NCI-H82 treated with DMSO at 0.1 percent for 48 hours (cell line): ENCODE data around the gene ADK.

Source experiments
- DNase-seq: peaks from one replicate; lab custom pipeline; 2025; ENCODE audit not compliant: unreplicated experiment; lab: John Stamatoyannopoulos, UW

Gene ADK

DNA sequence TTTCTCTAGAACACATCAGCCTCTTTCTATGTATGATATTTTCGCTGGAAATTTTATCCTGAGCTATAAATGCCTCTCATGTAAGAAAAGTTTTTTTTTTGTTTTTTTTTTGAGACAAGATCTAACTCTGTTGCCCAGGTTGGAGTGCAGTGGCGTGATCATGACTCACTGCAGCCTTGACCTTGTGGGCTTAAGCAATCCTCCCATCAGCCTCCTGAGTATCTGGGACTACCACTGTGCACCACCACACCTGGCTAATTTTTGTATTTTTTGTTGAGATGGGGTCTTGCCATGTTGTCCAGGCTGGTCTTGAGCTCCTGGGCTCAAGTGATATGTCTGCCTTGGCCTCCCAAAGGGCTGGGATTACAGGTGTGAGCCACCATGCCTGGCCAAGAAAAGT lies 80.4 kb downstream of the ADK start:
- no peak for DNase-seq

DNA sequence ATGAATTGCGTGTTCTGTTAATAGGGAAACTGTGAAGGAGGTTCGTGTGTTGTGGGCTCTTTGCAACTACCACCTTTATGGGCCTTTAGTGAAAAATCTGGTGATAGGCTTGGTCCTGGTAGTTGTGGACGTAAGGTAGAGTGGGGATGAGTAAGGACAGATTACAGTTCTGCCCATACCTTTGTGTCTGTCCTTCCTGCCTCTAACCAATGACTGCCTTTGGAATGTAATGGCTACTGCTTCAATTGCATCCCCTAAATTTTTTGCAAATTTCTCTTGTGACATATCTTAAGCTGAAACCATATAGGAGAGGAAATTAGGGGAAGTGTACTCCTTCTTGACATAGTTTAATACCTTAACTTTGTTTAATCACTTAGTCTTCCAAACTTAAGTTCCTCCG lies 82.3 kb downstream of the ADK start:
- DNase-seq = no peak

- DNase-seq = no peak
These were observed 83.5 kb downstream of the ADK start for GRCh38 chr10:74234569-74234968.

GRCh38 chr10:74238031-74238431 lies 87.0 kb downstream of the ADK start:
- no peak for DNase-seq

GRCh38 chr10:74238516-74238915 lies 87.5 kb downstream of the ADK start:
- DNase-seq = no peak

GRCh38 chr10:74243067-74243466 lies 92.0 kb downstream of the ADK start:
- no peak for DNase-seq

GRCh38 chr10:74244097-74244685 lies 93.2 kb downstream of the ADK start:
- DNase-seq = no peak

- no peak for DNase-seq
These were observed 93.8 kb downstream of the ADK start for GRCh38 chr10:74244807-74245206.

DNA sequence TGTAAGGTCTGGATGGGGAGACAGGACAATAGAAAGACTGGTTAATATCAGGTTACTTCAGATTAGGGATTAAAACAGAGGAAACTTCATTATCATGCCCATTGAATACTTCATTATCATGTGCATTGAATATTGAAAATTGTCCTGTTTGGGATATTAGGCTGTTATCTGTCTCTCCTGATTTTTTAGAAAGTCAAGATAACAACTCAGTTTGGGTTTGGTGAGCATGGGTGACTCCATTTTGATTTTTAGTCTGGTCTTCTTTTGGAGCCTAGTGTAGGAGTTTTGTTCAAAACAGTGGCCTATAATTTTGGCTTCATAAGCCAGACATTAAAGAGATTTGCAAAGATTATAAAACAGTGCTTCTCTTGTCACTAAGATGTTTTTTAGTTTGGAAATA lies 95.5 kb downstream of the ADK start:
- no peak for DNase-seq

- no peak for DNase-seq
These were observed 98.8 kb downstream of the ADK start for GRCh38 chr10:74249865-74250264.

GRCh38 chr10:74255214-74255613 lies 104.2 kb downstream of the ADK start:
- DNase-seq = no peak

- peak; percentile 6 for DNase-seq
These were observed 104.9 kb downstream of the ADK start for GRCh38 chr10:74255888-74256357.

DNA sequence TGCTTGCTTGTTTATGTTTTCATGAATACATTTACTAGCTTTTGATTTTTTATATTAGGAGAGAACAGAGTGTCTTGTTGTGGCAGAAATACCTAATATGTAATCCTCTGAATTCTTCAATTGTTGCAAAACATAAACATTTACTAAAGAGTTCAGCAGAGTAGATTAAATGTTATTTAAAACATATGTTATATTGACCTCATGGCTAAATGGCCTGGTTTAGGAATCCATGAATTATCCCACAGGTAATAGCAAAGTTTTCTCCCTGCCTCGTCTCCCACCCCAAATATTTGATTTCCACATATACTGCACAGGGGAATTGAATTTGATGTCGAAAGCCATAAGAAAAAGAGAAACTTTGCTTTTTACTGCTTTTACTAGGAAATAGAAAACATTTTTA lies 111.8 kb downstream of the ADK start:
- no peak for DNase-seq

DNA sequence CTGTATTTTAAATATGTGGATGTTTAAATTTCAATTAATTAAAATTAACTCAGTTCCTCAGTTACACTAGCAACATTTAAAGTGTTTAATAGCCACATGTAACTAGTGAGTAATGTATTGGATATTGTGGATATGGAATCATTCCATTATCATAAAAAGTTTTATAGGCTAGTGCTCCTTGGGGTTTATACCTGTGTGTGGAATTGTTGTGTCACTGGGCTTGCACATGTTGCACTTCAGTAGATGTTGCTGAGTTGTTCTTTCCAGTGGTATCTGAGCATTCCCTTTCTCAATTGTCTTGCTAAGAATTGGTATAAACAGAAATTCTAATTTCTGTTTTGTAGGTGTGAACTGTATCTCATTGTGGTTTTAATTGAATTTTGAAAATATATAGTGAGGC lies 113.0 kb downstream of the ADK start:
- DNase-seq = no peak

GRCh38 chr10:74272288-74272687 lies 121.3 kb downstream of the ADK start:
- no peak for DNase-seq

- DNase-seq = no peak
These were observed 124.8 kb downstream of the ADK start for GRCh38 chr10:74275755-74276290.

- DNase-seq = no peak
These were observed 125.4 kb downstream of the ADK start for GRCh38 chr10:74276416-74276815.

DNA sequence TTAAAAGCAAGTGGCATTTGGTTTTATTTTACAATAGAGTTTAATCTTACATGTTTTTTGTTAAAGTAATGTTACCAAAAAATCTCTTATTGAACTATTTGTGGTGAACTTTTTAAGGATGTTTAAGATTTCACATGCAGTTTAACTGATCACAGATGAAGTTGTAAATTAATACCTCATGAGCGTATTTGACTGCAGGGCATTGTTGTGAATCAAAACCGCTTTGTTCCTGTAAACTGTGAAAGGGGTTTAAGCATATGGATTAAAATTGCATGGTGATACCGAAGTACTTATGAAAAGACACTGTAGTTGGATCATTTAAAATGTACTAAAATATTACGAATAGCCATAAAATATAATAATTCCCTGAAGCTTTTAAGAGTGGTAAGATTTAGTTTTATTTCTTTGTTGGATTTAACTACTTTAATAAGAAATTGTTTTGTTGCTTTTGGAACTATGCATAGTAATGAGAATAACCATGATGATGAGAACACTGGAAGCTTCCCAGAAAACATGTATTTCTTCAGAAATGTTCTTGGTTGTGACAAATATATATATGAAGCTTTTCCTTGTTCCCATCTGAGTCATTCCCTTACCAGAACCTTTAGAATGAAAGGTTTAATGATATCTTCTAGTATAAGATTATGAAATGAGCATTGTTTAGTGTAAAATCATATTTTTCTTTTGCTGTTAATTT lies 131.3 kb downstream of the ADK start:
- no peak for DNase-seq

- no peak for DNase-seq
These were observed 131.8 kb downstream of the ADK start for GRCh38 chr10:74282848-74283210.

DNA sequence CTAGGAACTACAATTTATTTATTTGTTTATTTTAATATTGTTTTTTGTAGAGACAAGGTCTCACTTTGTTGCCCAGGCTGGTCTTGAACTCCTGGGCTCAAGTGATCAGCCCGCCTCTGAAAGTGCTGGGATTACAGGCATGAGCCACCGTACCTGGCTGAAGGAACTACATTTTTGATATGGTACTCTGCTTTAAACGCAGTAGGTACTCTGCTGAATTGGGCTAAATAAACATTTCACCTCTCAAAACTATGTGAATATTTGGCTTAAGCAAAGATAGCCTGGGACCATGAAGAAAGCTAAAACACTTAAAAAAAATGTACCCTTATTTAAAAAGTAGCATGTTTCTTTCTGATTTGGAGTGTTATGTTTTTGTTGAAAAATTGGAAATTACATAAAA lies 138.2 kb downstream of the ADK start:
- no peak for DNase-seq

GRCh38 chr10:74289951-74290350 lies 138.9 kb downstream of the ADK start:
- no peak for DNase-seq

DNA sequence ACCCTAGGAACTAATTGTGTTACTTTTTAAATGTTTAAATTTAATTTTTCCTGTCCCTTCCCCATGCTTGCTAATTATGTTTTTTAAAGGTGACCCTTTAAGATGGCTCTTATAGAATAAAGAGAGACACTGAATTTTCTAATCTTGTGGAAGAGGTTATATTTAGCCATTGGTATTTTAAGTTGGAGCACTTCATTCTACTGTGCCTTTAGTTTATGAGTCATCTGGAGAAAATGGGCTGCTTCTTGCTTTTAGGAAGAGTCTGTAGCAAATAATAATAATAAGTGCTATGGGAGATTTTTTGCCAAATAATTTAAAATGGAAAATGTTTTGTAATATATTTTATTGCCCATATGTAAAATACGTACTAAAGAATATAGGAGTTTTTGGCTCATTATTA lies 139.7 kb downstream of the ADK start:
- no peak for DNase-seq
